Mesothelial cell of epicardium (in vitro differentiated cells): ENCODE measurements around the gene NR3C1. TPM values are rescaled to one million over a fixed set of nuclear protein-coding genes. Genes with fewer than 3 reads are reported as not detected.

ENCODE experiments used
- DNase-seq, 2 experiments: peaks; one replicate each; pipeline ENCODE4 v3.0.0; 2021; ENCODE audit warnings: low spot score in 2 of 2; ENCODE audit not compliant: unreplicated experiment in 2 of 2
- H3K27ac Mint-ChIP-seq: 2 replicates; pipeline ENCODE4 v1.8.0; 2021; ENCODE audit warnings: mixed read lengths
- H3K27me3 Mint-ChIP-seq: 2 replicates; pipeline ENCODE4 v1.8.0; 2021; ENCODE audit warnings: low read depth, mixed read lengths
- H3K36me3 Mint-ChIP-seq: 2 replicates; pipeline ENCODE4 v1.8.0; 2021; ENCODE audit warnings: mixed read lengths
- H3K4me1 Mint-ChIP-seq: 2 replicates; pipeline ENCODE4 v1.8.0; 2021; ENCODE audit warnings: mixed read lengths
- H3K4me3 Mint-ChIP-seq: 2 replicates; pipeline ENCODE4 v1.8.0; 2021; ENCODE audit warnings: mild to moderate bottlenecking, moderate library complexity, mixed read lengths
- H3K9me3 Mint-ChIP-seq: 2 replicates; pipeline ENCODE4 v1.8.0; 2021; ENCODE audit warnings: mixed read lengths
- total RNA-seq: library from RNA; stranded (reverse); gene quantifications from 3 replicates; pipeline ENCODE4 v1.2.1, GENCODE V29; 2021
- TF ChIP-seq, protein P1 (sequence below): fragments of 200-600 bp; sonication (generic); IDR thresholded peaks from one replicate; pipeline ENCODE4 v1.5.0; 2021; ENCODE audit warnings: antibody characterized with exemption; ENCODE audit not compliant: unreplicated experiment

The NR3C1 gene
- total RNA-seq, 1 donor from 2014 or later = 29.2 TPM

- Mint-ChIP-seq H3K27ac (no peak overlapping the region), H3K27me3 (no peaks in the 10 kb centered on the region), H3K4me1 (peaks cover 2% of the 10 kb centered on the region), H3K36me3 (peaks cover under 1% of the 10 kb centered on the region), H3K9me3 (no peaks in the 10 kb centered on the region), H3K4me3 (no peak overlapping the region)
- DNase-seq = no peak
- TF ChIP-seq, protein P1, sequence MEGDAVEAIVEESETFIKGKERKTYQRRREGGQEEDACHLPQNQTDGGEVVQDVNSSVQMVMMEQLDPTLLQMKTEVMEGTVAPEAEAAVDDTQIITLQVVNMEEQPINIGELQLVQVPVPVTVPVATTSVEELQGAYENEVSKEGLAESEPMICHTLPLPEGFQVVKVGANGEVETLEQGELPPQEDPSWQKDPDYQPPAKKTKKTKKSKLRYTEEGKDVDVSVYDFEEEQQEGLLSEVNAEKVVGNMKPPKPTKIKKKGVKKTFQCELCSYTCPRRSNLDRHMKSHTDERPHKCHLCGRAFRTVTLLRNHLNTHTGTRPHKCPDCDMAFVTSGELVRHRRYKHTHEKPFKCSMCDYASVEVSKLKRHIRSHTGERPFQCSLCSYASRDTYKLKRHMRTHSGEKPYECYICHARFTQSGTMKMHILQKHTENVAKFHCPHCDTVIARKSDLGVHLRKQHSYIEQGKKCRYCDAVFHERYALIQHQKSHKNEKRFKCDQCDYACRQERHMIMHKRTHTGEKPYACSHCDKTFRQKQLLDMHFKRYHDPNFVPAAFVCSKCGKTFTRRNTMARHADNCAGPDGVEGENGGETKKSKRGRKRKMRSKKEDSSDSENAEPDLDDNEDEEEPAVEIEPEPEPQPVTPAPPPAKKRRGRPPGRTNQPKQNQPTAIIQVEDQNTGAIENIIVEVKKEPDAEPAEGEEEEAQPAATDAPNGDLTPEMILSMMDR = no peak
These were observed 85.2 kb downstream of the NR3C1 start for GRCh38 chr5:143318270-143318669.

DNA sequence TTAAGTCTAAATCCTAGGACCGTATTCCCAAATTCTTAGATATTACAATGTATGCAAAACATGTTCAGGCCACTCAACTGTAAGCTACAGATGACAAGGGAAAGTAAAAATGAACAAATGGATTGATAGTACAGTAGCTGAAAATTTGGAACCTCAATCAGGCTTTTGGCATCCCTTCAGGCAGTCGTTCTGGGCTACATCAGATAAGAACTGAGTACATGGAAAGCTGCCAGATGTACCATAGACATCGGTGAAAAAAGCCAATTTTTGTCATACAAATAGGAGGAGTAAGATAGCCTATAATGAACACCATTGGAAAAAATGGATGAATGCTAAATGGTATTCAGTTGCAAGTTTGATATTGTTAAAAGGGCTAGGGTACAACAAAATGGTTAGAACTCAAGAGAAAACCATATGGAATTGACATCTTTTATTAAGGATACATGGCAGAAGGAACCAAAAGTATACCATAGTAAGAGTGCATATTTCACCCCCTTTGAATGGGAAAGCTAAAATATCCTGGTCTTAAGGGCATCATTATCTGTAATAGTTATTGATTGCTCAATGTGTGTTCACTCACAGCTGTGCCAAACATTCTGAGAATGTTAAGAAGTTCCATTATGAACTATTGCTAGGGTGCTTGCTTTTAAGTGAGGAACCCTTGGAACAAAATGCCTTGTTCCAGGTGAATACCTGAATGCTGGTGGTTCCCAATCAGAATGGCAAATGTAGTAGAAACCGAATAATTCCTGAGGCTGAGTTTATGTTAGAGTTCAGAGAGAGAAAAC, 86.4 kb downstream of the NR3C1 start:
- no peak overlapping the region for H3K4me3 Mint-ChIP-seq
- no peak for DNase-seq

DNA sequence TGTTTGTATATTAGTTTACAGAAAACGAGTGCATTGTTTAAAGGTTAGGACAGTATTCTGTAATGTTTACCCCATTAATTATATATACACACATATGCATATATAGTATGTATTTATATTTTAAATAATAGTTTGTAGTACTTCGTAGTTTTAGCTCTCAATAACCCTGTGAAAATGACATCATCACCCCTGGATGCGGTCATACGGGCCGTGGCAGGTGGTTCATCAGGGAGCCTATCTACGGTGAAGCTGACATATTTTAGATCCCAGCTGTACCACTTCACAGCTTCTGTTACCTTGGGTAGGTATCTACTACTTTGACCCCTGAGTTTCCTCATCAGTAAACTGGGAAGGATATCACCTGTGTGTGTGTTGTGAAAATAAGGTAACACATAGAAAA, 87.1 kb downstream of the NR3C1 start:
- H3K4me3 Mint-ChIP-seq = no peak overlapping the region
- H3K4me1 Mint-ChIP-seq = peaks cover 2% of the 10 kb centered on the region
- H3K36me3 Mint-ChIP-seq = peaks cover 9% of the 10 kb centered on the region
- H3K27ac Mint-ChIP-seq = no peak overlapping the region
- H3K27me3 Mint-ChIP-seq = no peaks in the 10 kb centered on the region
- no peaks in the 10 kb centered on the region for H3K9me3 Mint-ChIP-seq
- TF ChIP-seq, protein P1 = no peak
- DNase-seq = no peak

More for the DNA sequence above, 86.4 kb downstream of the NR3C1 start:
- peaks cover 2% of the 10 kb centered on the region for H3K4me1 Mint-ChIP-seq
- H3K36me3 Mint-ChIP-seq = peaks cover 6% of the 10 kb centered on the region
- TF ChIP-seq, protein P1 = no peak
- H3K27ac Mint-ChIP-seq = no peak overlapping the region
- no peaks in the 10 kb centered on the region for H3K27me3 Mint-ChIP-seq
- no peaks in the 10 kb centered on the region for H3K9me3 Mint-ChIP-seq

DNA sequence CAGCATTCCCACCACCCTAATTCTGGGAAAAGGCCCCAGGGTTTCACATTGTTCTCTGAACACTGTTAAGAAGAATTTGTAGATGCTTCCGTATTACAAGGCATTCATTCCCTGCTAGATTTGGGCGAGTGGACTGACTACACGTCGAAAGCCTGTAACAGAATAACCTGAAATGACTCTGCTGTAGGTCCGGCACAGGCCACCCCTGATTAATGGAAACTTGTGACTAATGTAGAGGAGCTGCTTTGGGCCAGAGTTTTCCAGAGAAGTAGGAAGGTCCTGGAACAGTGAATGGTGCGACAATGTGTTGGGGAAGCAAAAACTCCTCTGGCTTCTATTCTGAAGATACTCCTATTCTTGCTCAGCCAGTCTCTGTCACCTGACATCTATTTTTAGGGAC, 87.6 kb downstream of the NR3C1 start:
- Mint-ChIP-seq H3K27ac (no peak overlapping the region), H3K36me3 (peaks cover 9% of the 10 kb centered on the region), H3K9me3 (no peaks in the 10 kb centered on the region), H3K4me3 (no peak overlapping the region), H3K4me1 (peaks cover 2% of the 10 kb centered on the region), H3K27me3 (no peaks in the 10 kb centered on the region)
- DNase-seq = no peak
- TF ChIP-seq, protein P1 = no peak

- Mint-ChIP-seq H3K36me3 (peaks cover 11% of the 10 kb centered on the region), H3K27me3 (no peaks in the 10 kb centered on the region), H3K27ac (no peak overlapping the region), H3K4me1 (peaks cover under 1% of the 10 kb centered on the region), H3K9me3 (no peaks in the 10 kb centered on the region), H3K4me3 (no peak overlapping the region)
- TF ChIP-seq, protein P1 = no peak
- no peak for DNase-seq
These were observed 88.3 kb downstream of the NR3C1 start for GRCh38 chr5:143315214-143315613.
